Uterus (tissue), 2 donors: Measurements from ENCODE around the gene TRIM45.

Experiments used
- CTCF ChIP-seq, 4 experiments: fragments of 200-600 bp in 2 of 4; fragments of 450-650 bp in 2 of 4; sonication (generic) in 2 of 4; IDR thresholded peaks; one replicate each; pipeline ENCODE4 v1.5.1; 2016 to 2019; ENCODE audit warnings: antibody characterized with exemption in 4 of 4, mild to moderate bottlenecking in 2 of 4, moderate library complexity in 1 of 4
- POLR2A ChIP-seq, 2 donors: fragments of 450-650 bp; IDR thresholded peaks; one replicate each; pipeline ENCODE4 v1.6.1; 2016; ENCODE audit warnings: antibody characterized with exemption in 2 of 2, mild to moderate bottlenecking in 1 of 2, moderate library complexity in 1 of 2

GRCh38 chr1:117138561-117138960 is 17.0 kb upstream of the TRIM45 start:
- TF ChIP-seq POLR2A (IDR thresholded peaks at IDR 0.05) (no peak), CTCF (IDR thresholded peaks at IDR 0.05) (no peak)
